Skeletal muscle tissue (tissue), 4 donors: ENCODE measurements around the gene TKTL1. TPM values are rescaled to one million over a fixed set of nuclear protein-coding genes. Genes with fewer than 3 reads are reported as not detected.

ENCODE experiments used
- H3K27ac ChIP-seq: one replicate; pipeline ENCODE4 v1.7.0; 2013; ENCODE audit warnings: mild to moderate bottlenecking, low read depth, low read length, inconsistent platforms
- H3K27me3 ChIP-seq, 3 donors: one replicate each; pipeline ENCODE4 v1.7.0; 2013; ENCODE audit warnings: low read length in 3 of 3; ENCODE audit not compliant: control insufficient read depth in 3 of 3, insufficient read depth in 3 of 3
- H3K36me3 ChIP-seq, 3 donors: one replicate each; pipeline ENCODE4 v1.7.0; 2013; ENCODE audit warnings: low read length in 3 of 3; ENCODE audit not compliant: control insufficient read depth in 3 of 3, insufficient read depth in 3 of 3
- H3K4me1 ChIP-seq, 3 donors: one replicate each; pipeline ENCODE4 v1.7.0; 2013; ENCODE audit warnings: low read length in 3 of 3, mild to moderate bottlenecking in 3 of 3; ENCODE audit not compliant: control insufficient read depth in 3 of 3, insufficient read depth in 3 of 3
- H3K4me3 ChIP-seq, 3 donors: one replicate each; pipeline ENCODE4 v1.7.0; 2013; ENCODE audit warnings: low read length in 3 of 3
- H3K9ac ChIP-seq, 3 donors: one replicate each; pipeline ENCODE4 v1.7.0; 2013; ENCODE audit warnings: low read length in 3 of 3, mild to moderate bottlenecking in 3 of 3, moderate library complexity in 2 of 3, low read depth in 1 of 3
- H3K9me3 ChIP-seq, 3 donors: one replicate each; pipeline ENCODE4 v1.7.0; 2013; ENCODE audit warnings: low read length in 3 of 3; ENCODE audit not compliant: control insufficient read depth in 3 of 3
- total RNA-seq: library from RNA; depleted of rRNA; stranded (reverse); fragments of >200 nt; gene quantifications from one replicate; pipeline ENCODE4 v1.2.3, GENCODE V29; 2014
- donor health status: Osteomylitis.

TKTL1 gene
- total RNA-seq, 1 donor from 2014 or later, result 0.52 TPM

- peak overlapping the region in 1 of 3 donors; percentile 13 for H3K4me3 ChIP-seq
- H3K36me3 ChIP-seq, result peaks cover 7 to 19% (median 15%) of the 10 kb centered on the region in 3 donors
- H3K27me3 ChIP-seq, result no peaks in the 10 kb centered on the region
- H3K9me3 ChIP-seq, result no peaks in the 10 kb centered on the region
- peaks cover 10 to 39% (median 19%) of the 10 kb centered on the region in 3 donors for H3K4me1 ChIP-seq
- H3K27ac ChIP-seq, result peak overlapping the region; percentile 79
- peak overlapping the region in 1 of 3 donors; percentile 40 for H3K9ac ChIP-seq
Measured at GRCh38 chrX:154367474-154368308, 72.1 kb downstream of the TKTL1 start.

DNA sequence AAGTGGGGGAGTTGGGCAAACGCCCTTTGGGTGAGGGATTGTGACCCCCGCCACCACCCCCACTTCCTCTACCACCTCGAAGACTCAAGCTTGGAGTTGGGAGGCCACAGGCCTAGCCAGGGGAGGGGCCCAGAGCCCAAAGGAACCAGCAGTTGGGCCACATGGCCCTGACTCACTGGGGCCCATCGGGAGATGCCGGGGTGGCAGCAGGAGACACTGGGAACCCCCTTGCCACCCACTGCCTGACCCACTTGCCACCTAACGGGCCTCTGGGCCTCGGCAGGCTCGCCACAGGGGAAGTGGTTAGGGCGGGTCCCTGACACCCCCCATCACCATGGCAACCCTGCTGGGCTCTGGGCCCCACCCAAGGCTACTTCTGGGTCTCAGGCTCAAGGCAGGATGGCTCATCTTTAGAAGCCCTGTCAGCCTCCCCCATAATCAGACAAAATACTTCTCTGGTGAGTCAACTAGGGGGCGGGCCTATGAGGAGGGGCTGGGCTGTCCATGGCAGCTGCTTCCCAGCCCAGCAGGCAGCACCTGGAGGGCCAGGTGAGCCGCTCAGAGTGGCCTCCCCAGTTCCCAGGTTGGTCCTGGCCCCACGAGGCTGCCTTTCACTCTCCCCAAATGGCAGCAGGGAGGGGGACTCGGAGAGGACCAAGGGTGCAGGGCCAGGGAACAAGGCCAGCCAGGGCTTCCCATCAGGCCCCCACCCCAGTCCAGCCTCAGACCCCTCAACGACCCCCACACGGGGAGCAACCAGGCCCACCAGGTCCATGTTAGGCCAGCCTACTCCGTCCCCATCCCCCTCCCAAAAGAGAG, 73.2 kb downstream of the TKTL1 start:
- Histone ChIP-seq H3K27me3 (no peaks in the 10 kb centered on the region), H3K4me3 (peak overlapping the region; percentile 45 to 60 (median 49)), H3K9ac (peak overlapping the region; percentile 43 to 74 (median 59)), H3K4me1 (peaks cover 19 to 47% (median 27%) of the 10 kb centered on the region in 3 donors), H3K36me3 (peaks cover 5 to 14% (median 13%) of the 10 kb centered on the region in 3 donors), H3K27ac (peak overlapping the region; percentile 79), H3K9me3 (no peaks in the 10 kb centered on the region)

DNA sequence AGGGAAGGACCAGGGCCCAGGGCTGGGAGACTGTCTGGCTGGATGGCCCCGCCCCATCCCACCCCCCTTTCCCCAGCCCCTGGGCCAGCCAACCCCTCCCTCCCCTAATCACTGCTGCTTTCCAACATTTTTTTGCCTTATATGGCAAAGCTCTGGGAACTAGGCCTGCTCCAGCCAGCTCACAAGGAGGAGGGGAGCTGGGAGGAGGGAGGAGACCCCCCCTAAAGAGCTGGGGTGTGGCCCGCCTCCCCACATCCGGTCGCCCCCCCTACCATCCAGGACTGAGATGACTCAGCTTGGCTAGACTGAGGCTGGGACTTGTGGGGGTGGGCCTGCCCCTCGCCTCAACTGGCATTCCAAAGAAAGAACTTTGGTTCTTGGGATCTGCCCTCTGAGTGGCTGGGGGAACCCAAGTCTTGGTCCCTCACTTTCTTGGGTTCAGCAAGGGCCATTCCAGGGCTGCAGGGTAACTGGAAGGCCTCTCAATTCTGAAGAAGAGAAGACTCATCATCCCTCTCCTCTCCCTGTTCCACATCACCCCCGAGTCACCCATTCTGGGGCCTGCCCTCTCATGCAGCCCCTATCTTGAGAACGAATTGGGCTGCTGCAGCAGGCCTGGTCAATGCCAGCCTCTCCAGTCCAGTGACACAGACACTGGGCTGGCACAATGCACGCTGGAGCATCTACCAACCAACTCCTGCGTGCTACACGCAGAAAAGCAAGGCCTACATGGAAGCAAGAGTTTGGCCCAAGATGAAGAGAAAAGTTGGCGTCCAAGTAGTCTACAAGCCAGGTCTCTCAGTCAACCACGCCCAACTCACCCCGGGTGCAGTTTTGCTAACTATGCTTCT, 74.1 kb downstream of the TKTL1 start:
- H3K9ac ChIP-seq, result peak overlapping the region; percentile 59 to 82 (median 65)
- peak overlapping the region; percentile 79 to 90 (median 87) for H3K4me3 ChIP-seq
- peaks cover 5 to 9% (median 7%) of the 10 kb centered on the region in 3 donors for H3K36me3 ChIP-seq
- peak overlapping the region; percentile 80 for H3K27ac ChIP-seq
- peaks cover 24 to 52% (median 32%) of the 10 kb centered on the region in 3 donors for H3K4me1 ChIP-seq
- H3K9me3 ChIP-seq, result no peaks in the 10 kb centered on the region
- no peaks in the 10 kb centered on the region for H3K27me3 ChIP-seq

GRCh38 chrX:154370300-154371016, 74.9 kb downstream of the TKTL1 start:
- no peaks in the 10 kb centered on the region for H3K9me3 ChIP-seq
- peak overlapping the region; percentile 80 for H3K27ac ChIP-seq
- no peaks in the 10 kb centered on the region for H3K27me3 ChIP-seq
- H3K4me1 ChIP-seq, result peaks cover 24 to 52% (median 35%) of the 10 kb centered on the region in 3 donors
- H3K9ac ChIP-seq, result peak overlapping the region; percentile 56 to 82 (median 65)
- H3K4me3 ChIP-seq, result peak overlapping the region; percentile 83 to 90 (median 87)
- H3K36me3 ChIP-seq, result peaks cover 5 to 9% (median 7%) of the 10 kb centered on the region in 3 donors

DNA sequence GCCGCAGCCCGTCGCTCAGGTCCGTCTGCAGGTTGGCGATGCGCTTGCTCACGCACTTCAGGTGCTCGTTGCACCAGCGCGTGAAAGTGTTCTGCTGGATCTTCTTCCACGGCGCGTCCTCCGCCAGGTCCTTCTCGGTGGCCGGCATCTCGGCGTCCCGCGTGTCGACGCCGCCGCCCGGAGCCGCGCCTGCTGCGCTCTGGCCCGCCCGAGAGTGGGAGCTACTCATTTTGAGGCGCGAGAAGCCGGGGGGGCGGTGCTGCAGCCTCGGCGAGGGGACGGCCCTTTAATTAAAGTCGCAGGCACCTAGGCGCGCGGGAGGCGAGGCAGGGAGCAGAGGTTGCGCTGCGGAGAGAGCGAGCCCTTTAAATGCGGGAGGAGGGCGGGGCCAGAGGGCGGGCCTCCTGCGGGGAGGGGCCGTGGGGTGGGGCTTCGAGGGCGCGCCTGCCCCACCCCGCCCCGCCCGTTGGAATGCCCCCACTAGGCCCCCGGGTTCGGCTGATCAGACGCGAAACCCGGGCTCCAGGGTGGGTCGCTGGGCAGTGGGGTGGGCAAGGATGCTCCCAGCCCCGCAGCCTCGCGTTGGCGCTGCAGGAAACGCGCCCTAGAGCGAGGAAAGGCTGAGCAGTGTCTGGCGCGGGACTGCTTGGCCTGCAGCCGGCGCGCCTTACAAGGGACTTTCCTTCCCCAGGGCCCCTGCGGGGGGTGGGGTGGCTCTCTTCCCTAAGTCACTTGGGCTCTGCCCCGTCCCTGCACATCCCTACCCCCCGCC, 75.6 kb downstream of the TKTL1 start:
- Histone ChIP-seq H3K36me3 (peaks cover 5 to 6% (median 6%) of the 10 kb centered on the region in 3 donors), H3K27ac (peak overlapping the region; percentile 80), H3K27me3 (no peaks in the 10 kb centered on the region), H3K4me3 (peak overlapping the region; percentile 83 to 90 (median 87)), H3K9ac (peak overlapping the region in 2 of 3 donors; percentile 56 to 82), H3K4me1 (peaks cover 24 to 47% (median 35%) of the 10 kb centered on the region in 3 donors), H3K9me3 (no peaks in the 10 kb centered on the region)

DNA sequence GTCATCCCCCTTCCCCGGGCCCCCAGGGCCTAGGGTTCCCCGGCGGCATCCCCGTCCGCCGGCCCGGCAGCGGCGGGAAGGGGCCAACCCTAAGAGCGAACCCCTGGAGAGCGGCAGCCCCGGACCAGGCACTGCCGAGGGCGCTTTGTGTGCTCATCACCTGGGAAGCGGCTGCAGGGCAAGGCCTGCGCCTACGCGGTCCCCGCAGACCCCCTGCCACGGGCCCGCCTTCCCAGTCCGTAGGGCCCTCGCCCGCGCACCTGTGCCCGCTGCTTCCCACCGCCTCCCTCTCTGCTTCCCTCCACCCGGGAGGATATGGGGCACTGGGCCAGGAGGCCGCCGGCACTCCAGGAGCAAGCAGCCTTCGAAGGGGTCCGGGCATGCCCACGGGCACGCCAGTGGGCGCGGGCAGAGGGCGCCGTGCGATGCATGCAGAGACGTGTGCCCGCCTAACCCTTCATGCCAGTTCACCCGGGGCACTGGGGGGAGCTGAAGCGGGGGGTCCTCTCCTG, 76.2 kb downstream of the TKTL1 start:
- peaks cover 19 to 41% (median 29%) of the 10 kb centered on the region in 3 donors for H3K4me1 ChIP-seq

DNA sequence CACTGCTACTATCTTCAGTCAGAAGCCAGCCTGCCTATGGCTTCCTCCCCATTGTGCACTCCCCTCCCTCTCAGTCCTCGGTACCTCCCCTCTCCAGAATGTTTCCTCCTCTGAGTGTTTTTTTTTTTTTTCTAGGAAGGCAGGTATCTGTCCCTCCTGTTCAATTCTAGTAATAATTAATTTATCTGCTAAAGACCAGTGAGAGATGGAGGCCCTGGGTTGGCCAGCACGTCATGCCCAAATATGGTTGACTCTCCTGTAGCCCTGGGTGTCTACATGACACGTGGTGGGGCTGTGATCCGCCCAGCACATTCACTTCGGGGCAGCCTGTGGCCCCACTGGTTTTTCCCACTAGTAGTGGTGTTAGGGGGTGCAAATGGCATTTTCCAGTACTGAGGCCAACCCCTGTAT, 77.0 kb downstream of the TKTL1 start:
- Histone ChIP-seq H3K4me3 (no peak overlapping the region), H3K36me3 (peaks cover 0 to 2% (median 0%) of the 10 kb centered on the region in 3 donors), H3K9me3 (no peaks in the 10 kb centered on the region), H3K9ac (peak overlapping the region in 1 of 3 donors; percentile 57), H3K27me3 (no peaks in the 10 kb centered on the region), H3K27ac (peak overlapping the region; percentile 36), H3K4me1 (peaks cover 13 to 34% (median 26%) of the 10 kb centered on the region in 3 donors)

More for the DNA sequence above, 76.2 kb downstream of the TKTL1 start:
- peak overlapping the region in 2 of 3 donors; percentile 40 to 58 for H3K4me3 ChIP-seq
- H3K9ac ChIP-seq, result peak overlapping the region in 1 of 3 donors; percentile 57
- no peaks in the 10 kb centered on the region for H3K9me3 ChIP-seq
- H3K36me3 ChIP-seq, result peaks cover 0 to 5% (median 4%) of the 10 kb centered on the region in 3 donors
- no peaks in the 10 kb centered on the region for H3K27me3 ChIP-seq
- H3K27ac ChIP-seq, result peak overlapping the region; percentile 30
